HepG2 (cell line): Measurements from ENCODE around the gene VPS13D. TPM values are rescaled to one million over a fixed set of nuclear protein-coding genes. Genes with fewer than 3 reads are reported as not detected.

ENCODE experiments used
- CBFB ChIP-seq: sonication (generic); formaldehyde crosslinking; IDR thresholded peaks from 2 replicates; pipeline ENCODE4 v1.4.0; 2020; ENCODE audit warnings: missing genetic modification reagents
- HOXA3 ChIP-seq: sonication (generic); formaldehyde crosslinking; IDR thresholded peaks from 2 replicates; pipeline ENCODE4 v1.5.0; 2020; ENCODE audit warnings: missing genetic modification reagents
- IKZF5 ChIP-seq: IDR thresholded peaks from 2 replicates; pipeline ENCODE4 v1.6.1; 2018; ENCODE audit warnings: missing genetic modification reagents, mild to moderate bottlenecking, missing compliant biosample characterization
- IRF2 ChIP-seq: IDR thresholded peaks from 2 replicates; pipeline ENCODE4 v1.6.1; 2018; ENCODE audit warnings: missing genetic modification reagents, missing compliant biosample characterization
- MLLT10 ChIP-seq: sonication (generic); formaldehyde crosslinking; IDR thresholded peaks from 2 replicates; pipeline ENCODE4 v1.4.0; 2020; ENCODE audit warnings: missing genetic modification reagents
- NAIF1 ChIP-seq: sonication (generic); formaldehyde crosslinking; IDR thresholded peaks from 2 replicates; pipeline ENCODE4 v1.5.0; 2020; ENCODE audit warnings: mild to moderate bottlenecking, missing genetic modification reagents, borderline replicate concordance
- NFKBIZ ChIP-seq: IDR thresholded peaks from 2 replicates; pipeline ENCODE4 v1.6.1; 2018; ENCODE audit warnings: missing genetic modification reagents, missing compliant biosample characterization
- RORA ChIP-seq: sonication (generic); formaldehyde crosslinking; IDR thresholded peaks from 2 replicates; pipeline ENCODE4 v1.5.0; 2020; ENCODE audit warnings: mild to moderate bottlenecking, missing genetic modification reagents, moderate library complexity
- SMAD3 ChIP-seq: sonication (generic); formaldehyde crosslinking; IDR thresholded peaks from 2 replicates; pipeline ENCODE4 v1.4.0; 2020; ENCODE audit warnings: missing genetic modification reagents
- SMARCC2 ChIP-seq: fragments of 450-650 bp; IDR thresholded peaks from 2 replicates; pipeline ENCODE4 v1.6.1; 2017; ENCODE audit warnings: antibody characterized with exemption, mild to moderate bottlenecking
- TBX2 ChIP-seq: sonication (generic); formaldehyde crosslinking; IDR thresholded peaks from 2 replicates; pipeline ENCODE4 v1.5.0; 2020; ENCODE audit warnings: missing genetic modification reagents, mild to moderate bottlenecking, borderline replicate concordance
- U2AF1 ChIP-seq: fragments of 200-400 bp; formaldehyde crosslinking; optimal IDR thresholded peaks from 2 replicates; pipeline ENCODE3; 2017; ENCODE audit warnings: mild to moderate bottlenecking, low read depth, low read length
- ZBTB7A ChIP-seq: sonication (generic); formaldehyde crosslinking; IDR thresholded peaks from 2 replicates; pipeline ENCODE4 v1.8.0; 2022; ENCODE audit warnings: mild to moderate bottlenecking, missing genetic modification reagents
- ZMAT3 ChIP-seq: sonication (generic); formaldehyde crosslinking; conservative IDR thresholded peaks from 2 replicates; pipeline ENCODE4 v1.7.0; 2021; ENCODE audit warnings: missing genetic modification reagents
- ZMYM4 ChIP-seq: sonication (generic); formaldehyde crosslinking; IDR thresholded peaks from 2 replicates; pipeline ENCODE4 v1.8.1; 2023; ENCODE audit warnings: mild to moderate bottlenecking, missing genetic modification reagents
- ZNF383 ChIP-seq: sonication (generic); formaldehyde crosslinking; IDR thresholded peaks from 2 replicates; pipeline ENCODE4 v1.4.0; 2020; ENCODE audit warnings: missing genetic modification reagents, mild to moderate bottlenecking, borderline replicate concordance
- ZNF451 ChIP-seq: sonication (generic); formaldehyde crosslinking; IDR thresholded peaks from 2 replicates; pipeline ENCODE4 v1.5.0; 2020; ENCODE audit warnings: mild to moderate bottlenecking, missing genetic modification reagents
- ZNF484 ChIP-seq: sonication (generic); formaldehyde crosslinking; IDR thresholded peaks from 2 replicates; pipeline ENCODE4 v1.5.1; 2020; ENCODE audit warnings: mild to moderate bottlenecking, low read depth, missing genetic modification reagents, borderline replicate concordance
- ZNF614 ChIP-seq: IDR thresholded peaks from 2 replicates; pipeline ENCODE4 v1.6.1; 2018; ENCODE audit warnings: missing biosample characterization, missing genetic modification reagents, inconsistent platforms, borderline replicate concordance
- ZSCAN25 ChIP-seq: sonication (generic); formaldehyde crosslinking; IDR thresholded peaks from 2 replicates; pipeline ENCODE4 v1.8.0; 2022; ENCODE audit warnings: mild to moderate bottlenecking, missing genetic modification reagents
- polyA plus RNA-seq, 8 experiments: library from polyadenylated mRNA; depleted of rRNA in 3 of 8; stranded (reverse) in 7 of 8; unstranded in 1 of 8; fragments of >200 nt; fragmentation: Illumina TruSeq in 4 of 8; extraction: Trizol in 4 of 8; gene quantifications; 2 replicates each; pipeline versions ENCODE4 v1.2.1 to v1.2.3, GENCODE V29; 2011 to 2016; ENCODE audit warnings: low read depth in 4 of 8, missing spikeins in 1 of 8, mixed read lengths in 1 of 8; ENCODE audit not compliant: insufficient read depth in 1 of 8
- total RNA-seq, 5 experiments: library from RNA; depleted of rRNA; stranded (reverse); fragments of >200 nt; fragmentation: Illumina TruSeq; extraction: Trizol; gene quantifications; 2 replicates each; pipeline ENCODE4 v1.2.3, GENCODE V29; 2016; ENCODE audit warnings: low read depth in 1 of 5
- TF ChIP-seq, protein P1 (sequence below): sonication (generic); formaldehyde crosslinking; IDR thresholded peaks from 2 replicates; pipeline ENCODE4 v1.4.0; 2020; ENCODE audit warnings: missing genetic modification reagents, borderline replicate concordance
- TF ChIP-seq, protein P2 (sequence below): sonication (generic); formaldehyde crosslinking; IDR thresholded peaks from 2 replicates; pipeline ENCODE4 v1.4.0; 2020; ENCODE audit warnings: mild to moderate bottlenecking, missing genetic modification reagents, borderline replicate concordance

VPS13D gene
- total and polyA plus RNA-seq, 2 of the 13 experiments (the other 11 are each of a cell fraction or from before 2014, with no cell fraction given): 8.6 to 13.9 TPM

DNA sequence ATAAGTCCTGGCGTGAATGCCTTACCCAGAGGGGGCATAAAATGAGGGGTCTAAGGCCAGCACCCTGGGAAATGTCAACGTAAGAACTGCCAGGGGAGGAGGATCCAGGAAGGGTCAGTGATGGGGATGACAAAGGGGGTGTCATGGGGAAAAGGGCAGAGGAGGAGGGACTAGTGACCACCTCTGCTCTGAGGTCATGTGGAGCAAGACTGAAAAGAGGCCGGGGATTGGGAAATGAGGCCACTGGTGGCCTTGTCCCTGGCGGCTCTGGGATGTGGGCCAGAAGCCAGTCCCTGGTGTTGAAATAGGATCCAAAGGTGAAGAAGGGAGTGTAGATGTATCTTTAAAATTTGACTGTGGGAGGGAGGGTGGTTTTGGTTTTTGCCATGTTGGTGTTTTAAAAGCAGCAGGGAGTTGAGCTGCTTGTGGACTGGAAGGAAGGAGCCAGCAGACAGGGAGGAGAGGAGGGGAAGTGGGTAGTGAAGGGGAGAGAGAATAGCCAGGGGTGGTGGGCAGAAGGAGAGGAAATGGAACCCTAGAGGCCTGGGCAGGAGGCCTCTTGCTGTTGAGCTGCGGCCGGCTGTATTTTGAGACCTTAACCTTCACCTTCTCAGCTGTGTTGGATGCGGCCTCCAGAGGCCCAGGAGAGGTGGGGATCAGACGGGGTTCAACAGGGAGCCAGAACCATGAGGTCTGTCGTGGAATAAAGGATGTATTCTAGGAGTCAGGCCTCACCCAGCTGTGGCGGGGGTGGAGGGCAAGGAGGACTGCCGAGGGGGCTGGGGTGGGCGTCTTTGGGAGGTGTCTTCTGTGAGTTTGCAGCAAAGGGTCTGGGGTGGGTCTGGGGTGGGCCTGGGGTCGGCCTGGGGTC is 295.7 kb downstream of the VPS13D start (continued):
- TF ChIP-seq ZNF451 (CRISPR knock-in tag): no peak
- peak; percentile 77; the same call in 1 of the 2 replicates for TF ChIP-seq SMAD3 (CRISPR knock-in tag)
- no peak for TF ChIP-seq ZNF383 (CRISPR knock-in tag)
- TF ChIP-seq ZSCAN25 (CRISPR knock-in tag): peak; percentile 72; the same call in 1 of the 2 replicates
- TF ChIP-seq NAIF1: no peak
- no peak for TF ChIP-seq ZNF484 (CRISPR knock-in tag)
- TF ChIP-seq CBFB (CRISPR knock-in tag): no peak
- peak; percentile 44; the same call in 1 of the 2 replicates for TF ChIP-seq ZBTB7A (CRISPR knock-in tag)
- TF ChIP-seq ZMAT3 (CRISPR knock-in tag): peak; percentile 49; the same call in 1 of the 2 replicates
- TF ChIP-seq ZMYM4 (CRISPR knock-in tag): peak; percentile 80
- TF ChIP-seq, protein P1, sequence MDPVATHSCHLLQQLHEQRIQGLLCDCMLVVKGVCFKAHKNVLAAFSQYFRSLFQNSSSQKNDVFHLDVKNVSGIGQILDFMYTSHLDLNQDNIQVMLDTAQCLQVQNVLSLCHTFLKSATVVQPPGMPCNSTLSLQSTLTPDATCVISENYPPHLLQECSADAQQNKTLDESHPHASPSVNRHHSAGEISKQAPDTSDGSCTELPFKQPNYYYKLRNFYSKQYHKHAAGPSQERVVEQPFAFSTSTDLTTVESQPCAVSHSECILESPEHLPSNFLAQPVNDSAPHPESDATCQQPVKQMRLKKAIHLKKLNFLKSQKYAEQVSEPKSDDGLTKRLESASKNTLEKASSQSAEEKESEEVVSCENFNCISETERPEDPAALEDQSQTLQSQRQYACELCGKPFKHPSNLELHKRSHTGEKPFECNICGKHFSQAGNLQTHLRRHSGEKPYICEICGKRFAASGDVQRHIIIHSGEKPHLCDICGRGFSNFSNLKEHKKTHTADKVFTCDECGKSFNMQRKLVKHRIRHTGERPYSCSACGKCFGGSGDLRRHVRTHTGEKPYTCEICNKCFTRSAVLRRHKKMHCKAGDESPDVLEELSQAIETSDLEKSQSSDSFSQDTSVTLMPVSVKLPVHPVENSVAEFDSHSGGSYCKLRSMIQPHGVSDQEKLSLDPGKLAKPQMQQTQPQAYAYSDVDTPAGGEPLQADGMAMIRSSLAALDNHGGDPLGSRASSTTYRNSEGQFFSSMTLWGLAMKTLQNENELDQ (CRISPR knock-in tag): no peak
- no peak for TF ChIP-seq U2AF1
- peak; percentile 89 for TF ChIP-seq IKZF5
- peak; percentile 83 for TF ChIP-seq HOXA3
- no peak for TF ChIP-seq NFKBIZ (CRISPR knock-in tag)
- peak; percentile 52; the same call in 1 of the 2 replicates for TF ChIP-seq IRF2 (CRISPR knock-in tag)
- peak; percentile 95 for TF ChIP-seq TBX2
- no peak for TF ChIP-seq SMARCC2
- no peak for TF ChIP-seq ZNF614
- TF ChIP-seq, protein P2, sequence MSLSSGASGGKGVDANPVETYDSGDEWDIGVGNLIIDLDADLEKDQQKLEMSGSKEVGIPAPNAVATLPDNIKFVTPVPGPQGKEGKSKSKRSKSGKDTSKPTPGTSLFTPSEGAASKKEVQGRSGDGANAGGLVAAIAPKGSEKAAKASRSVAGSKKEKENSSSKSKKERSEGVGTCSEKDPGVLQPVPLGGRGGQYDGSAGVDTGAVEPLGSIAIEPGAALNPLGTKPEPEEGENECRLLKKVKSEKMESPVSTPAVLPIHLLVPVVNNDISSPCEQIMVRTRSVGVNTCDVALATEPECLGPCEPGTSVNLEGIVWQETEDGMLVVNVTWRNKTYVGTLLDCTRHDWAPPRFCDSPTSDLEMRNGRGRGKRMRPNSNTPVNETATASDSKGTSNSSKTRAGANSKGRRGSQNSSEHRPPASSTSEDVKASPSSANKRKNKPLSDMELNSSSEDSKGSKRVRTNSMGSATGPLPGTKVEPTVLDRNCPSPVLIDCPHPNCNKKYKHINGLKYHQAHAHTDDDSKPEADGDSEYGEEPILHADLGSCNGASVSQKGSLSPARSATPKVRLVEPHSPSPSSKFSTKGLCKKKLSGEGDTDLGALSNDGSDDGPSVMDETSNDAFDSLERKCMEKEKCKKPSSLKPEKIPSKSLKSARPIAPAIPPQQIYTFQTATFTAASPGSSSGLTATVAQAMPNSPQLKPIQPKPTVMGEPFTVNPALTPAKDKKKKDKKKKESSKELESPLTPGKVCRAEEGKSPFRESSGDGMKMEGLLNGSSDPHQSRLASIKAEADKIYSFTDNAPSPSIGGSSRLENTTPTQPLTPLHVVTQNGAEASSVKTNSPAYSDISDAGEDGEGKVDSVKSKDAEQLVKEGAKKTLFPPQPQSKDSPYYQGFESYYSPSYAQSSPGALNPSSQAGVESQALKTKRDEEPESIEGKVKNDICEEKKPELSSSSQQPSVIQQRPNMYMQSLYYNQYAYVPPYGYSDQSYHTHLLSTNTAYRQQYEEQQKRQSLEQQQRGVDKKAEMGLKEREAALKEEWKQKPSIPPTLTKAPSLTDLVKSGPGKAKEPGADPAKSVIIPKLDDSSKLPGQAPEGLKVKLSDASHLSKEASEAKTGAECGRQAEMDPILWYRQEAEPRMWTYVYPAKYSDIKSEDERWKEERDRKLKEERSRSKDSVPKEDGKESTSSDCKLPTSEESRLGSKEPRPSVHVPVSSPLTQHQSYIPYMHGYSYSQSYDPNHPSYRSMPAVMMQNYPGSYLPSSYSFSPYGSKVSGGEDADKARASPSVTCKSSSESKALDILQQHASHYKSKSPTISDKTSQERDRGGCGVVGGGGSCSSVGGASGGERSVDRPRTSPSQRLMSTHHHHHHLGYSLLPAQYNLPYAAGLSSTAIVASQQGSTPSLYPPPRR (CRISPR knock-in tag): peak; percentile 88
- TF ChIP-seq MLLT10 (CRISPR knock-in tag): no peak
- TF ChIP-seq RORA: no peak
